ENCODE results near the gene BATF. TPM values are rescaled to one million over a fixed set of nuclear protein-coding genes. Genes with fewer than 3 reads are reported as not detected.

BATF gene
- total RNA-seq, 4 donors from 2014 or later, result 2.7 TPM; not detected in 2

DNA sequence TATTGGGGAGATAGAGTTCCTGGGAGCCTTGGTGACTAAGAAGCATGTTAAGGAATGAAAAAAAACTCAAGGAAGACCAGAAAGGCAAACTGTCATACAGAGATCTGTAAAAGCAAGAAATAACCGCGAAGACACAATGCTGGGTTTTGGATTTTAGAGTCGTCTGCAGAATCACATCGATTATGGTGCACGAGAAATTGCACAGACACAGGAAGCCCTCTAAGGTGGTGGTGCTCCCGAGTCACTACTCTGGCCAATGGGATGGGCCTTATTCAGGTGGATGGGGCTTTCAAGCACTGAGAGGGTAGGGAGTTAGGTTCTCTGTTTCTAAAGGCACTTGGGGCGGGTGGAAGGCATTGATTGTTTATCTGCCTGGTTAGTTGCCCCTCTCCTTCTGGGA is 45.9 kb downstream of the BATF start:
- H3K27me3 ChIP-seq, result no peaks in the 10 kb centered on the region
- H3K9me3 ChIP-seq, result no peaks in the 10 kb centered on the region
- WGBS, 2 donors (ENCODE audit: low coverage in 1 of 2), result 86% methylated on average over 7 of the region's 7 CpGs; no CpG with 5 or more reads in 1 of the 2 donors
- H3K36me3 ChIP-seq, result no peaks in the 10 kb centered on the region
- H3K4me3 ChIP-seq, result no peak overlapping the region
- H3K27ac ChIP-seq, result no peak overlapping the region
- in situ Hi-C loops (cut with MboI; ENCODE audit: low pct_ligation_motif_present in 1 of 4, low pct_unique_long_range_greater_than_20kb in 1 of 4, low sequenced_read_pairs in 3 of 4), result no loop called here
- no peak for DNase-seq
- TF ChIP-seq, protein P1, sequence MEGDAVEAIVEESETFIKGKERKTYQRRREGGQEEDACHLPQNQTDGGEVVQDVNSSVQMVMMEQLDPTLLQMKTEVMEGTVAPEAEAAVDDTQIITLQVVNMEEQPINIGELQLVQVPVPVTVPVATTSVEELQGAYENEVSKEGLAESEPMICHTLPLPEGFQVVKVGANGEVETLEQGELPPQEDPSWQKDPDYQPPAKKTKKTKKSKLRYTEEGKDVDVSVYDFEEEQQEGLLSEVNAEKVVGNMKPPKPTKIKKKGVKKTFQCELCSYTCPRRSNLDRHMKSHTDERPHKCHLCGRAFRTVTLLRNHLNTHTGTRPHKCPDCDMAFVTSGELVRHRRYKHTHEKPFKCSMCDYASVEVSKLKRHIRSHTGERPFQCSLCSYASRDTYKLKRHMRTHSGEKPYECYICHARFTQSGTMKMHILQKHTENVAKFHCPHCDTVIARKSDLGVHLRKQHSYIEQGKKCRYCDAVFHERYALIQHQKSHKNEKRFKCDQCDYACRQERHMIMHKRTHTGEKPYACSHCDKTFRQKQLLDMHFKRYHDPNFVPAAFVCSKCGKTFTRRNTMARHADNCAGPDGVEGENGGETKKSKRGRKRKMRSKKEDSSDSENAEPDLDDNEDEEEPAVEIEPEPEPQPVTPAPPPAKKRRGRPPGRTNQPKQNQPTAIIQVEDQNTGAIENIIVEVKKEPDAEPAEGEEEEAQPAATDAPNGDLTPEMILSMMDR (IDR thresholded peaks at IDR 0.05), result no peak
- intact Hi-C loops (cut with DNase I; ENCODE audit: low total_unique reads), result no loop called here
- H3K4me1 ChIP-seq, result no peaks in the 10 kb centered on the region

DNA sequence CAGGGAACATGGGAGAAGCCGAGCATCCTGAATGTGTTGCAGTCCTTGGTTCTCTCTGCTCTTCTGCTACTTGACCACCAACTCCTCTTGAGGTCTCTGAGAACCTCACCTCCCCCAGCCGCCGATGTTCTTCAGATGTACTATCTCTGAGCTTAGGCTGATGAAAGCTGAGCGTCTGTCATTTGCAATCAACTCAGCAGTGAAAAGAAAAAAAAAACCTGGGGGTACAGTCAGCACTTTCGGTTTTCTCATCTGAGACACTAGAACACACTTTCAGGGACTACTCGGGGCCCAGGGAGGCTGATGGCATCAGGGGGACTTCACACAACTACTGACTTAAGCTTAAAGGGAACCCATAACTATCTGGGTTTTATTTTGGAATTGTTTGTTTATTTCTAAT is 46.5 kb downstream of the BATF start:
- Histone ChIP-seq H3K4me1 (no peaks in the 10 kb centered on the region), H3K9me3 (no peaks in the 10 kb centered on the region), H3K27me3 (no peaks in the 10 kb centered on the region), H3K36me3 (no peaks in the 10 kb centered on the region), H3K27ac (no peak overlapping the region), H3K4me3 (no peak overlapping the region)
- 87% methylated on average over 4 to 6 of the region's 6 CpGs for WGBS, 2 donors (ENCODE audit: low coverage in 1 of 2)
- in situ Hi-C loops (cut with MboI; ENCODE audit: low pct_ligation_motif_present in 1 of 4, low pct_unique_long_range_greater_than_20kb in 1 of 4, low sequenced_read_pairs in 3 of 4), result no loop called here
- TF ChIP-seq POLR2AphosphoS5 (IDR thresholded peaks at IDR 0.05) (no peak), EP300 (IDR thresholded peaks at IDR 0.05; ENCODE audit: low read depth) (no peak), POLR2A (IDR thresholded peaks at IDR 0.05) (no peak)
- TF ChIP-seq, protein P1 (IDR thresholded peaks at IDR 0.05), result no peak
- intact Hi-C loops (cut with DNase I; ENCODE audit: low total_unique reads), result no loop called here
- DNase-seq, result no peak

GRCh38 chr14:75570797-75571196 is 48.5 kb downstream of the BATF start:
- Histone ChIP-seq H3K4me1 (no peaks in the 10 kb centered on the region), H3K27me3 (no peaks in the 10 kb centered on the region), H3K27ac (no peak overlapping the region), H3K9me3 (no peaks in the 10 kb centered on the region), H3K4me3 (no peak overlapping the region), H3K36me3 (no peaks in the 10 kb centered on the region)
- TF ChIP-seq EP300 (IDR thresholded peaks at IDR 0.05; ENCODE audit: low read depth) (no peak), POLR2AphosphoS5 (IDR thresholded peaks at IDR 0.05) (no peak), POLR2A (IDR thresholded peaks at IDR 0.05) (no peak)
- TF ChIP-seq, protein P1 (IDR thresholded peaks at IDR 0.05), result no peak
- DNase-seq, result no peak
- 52 to 64% methylated on average over 2 of the region's 2 CpGs for WGBS, 2 donors (ENCODE audit: low coverage in 1 of 2)
- intact Hi-C loops (cut with DNase I; ENCODE audit: low total_unique reads) (no loop called here), in situ Hi-C loops (cut with MboI; ENCODE audit: low pct_ligation_motif_present in 1 of 4, low pct_unique_long_range_greater_than_20kb in 1 of 4, low sequenced_read_pairs in 3 of 4) (no loop called here)

- Histone ChIP-seq H3K27me3 (no peaks in the 10 kb centered on the region), H3K4me1 (peaks cover 0 to under 1% (median 0%) of the 10 kb centered on the region in 4 donors), H3K9me3 (no peaks in the 10 kb centered on the region), H3K27ac (no peak overlapping the region), H3K36me3 (no peaks in the 10 kb centered on the region), H3K4me3 (no peak overlapping the region)
- intact Hi-C loops (cut with DNase I; ENCODE audit: low total_unique reads) (no loop called here), in situ Hi-C loops (cut with MboI; ENCODE audit: low pct_ligation_motif_present in 1 of 4, low pct_unique_long_range_greater_than_20kb in 1 of 4, low sequenced_read_pairs in 3 of 4) (no loop called here)
- DNase-seq, result no peak
- TF ChIP-seq EP300 (IDR thresholded peaks at IDR 0.05; ENCODE audit: low read depth) (no peak), POLR2A (IDR thresholded peaks at IDR 0.05) (no peak), POLR2AphosphoS5 (IDR thresholded peaks at IDR 0.05) (no peak)
- TF ChIP-seq, protein P1 (IDR thresholded peaks at IDR 0.05), result no peak
- WGBS, 2 donors (ENCODE audit: low coverage in 1 of 2), result 75 to 80% methylated on average over 1 to 6 of the region's 6 CpGs
These were observed 49.8 kb downstream of the BATF start for GRCh38 chr14:75572104-75572503.

Measured in transverse colon (tissue), 4 donors.